Hepatocyte (in vitro differentiated cells): ENCODE measurements around the gene MXI1. TPM values are rescaled to one million over a fixed set of nuclear protein-coding genes. Genes with fewer than 3 reads are reported as not detected.
"Not testable (repeated sequence)": the region's sequence is repeated elsewhere in the genome, so short reads cannot be mapped to it uniquely, and the experiment has no call there.

ENCODE experiments used
- DNase-seq: peaks from one replicate; pipeline ENCODE4 v3.0.0-alpha.2; 2016; ENCODE audit warnings: low spot score
- H2AFZ ChIP-seq: fragments of 200-600 bp; sonication (generic); 2 replicates; pipeline ENCODE4 v1.6.0; 2016; ENCODE audit warnings: antibody characterized with exemption, mild to moderate bottlenecking
- H3K27ac ChIP-seq: fragments of 200-600 bp; sonication (generic); 2 replicates; pipeline ENCODE4 v1.5.1; 2016; ENCODE audit warnings: mild to moderate bottlenecking
- H3K27me3 ChIP-seq: fragments of 200-600 bp; sonication (generic); 2 replicates; pipeline ENCODE4 v1.6.1; 2016
- H3K36me3 ChIP-seq: fragments of 200-600 bp; sonication (generic); replicated peaks from 2 replicates; pipeline ENCODE4 v1.5.1; 2016; ENCODE audit warnings: low read depth; ENCODE audit not compliant: insufficient read depth
- H3K4me1 ChIP-seq: fragments of 200-600 bp; sonication (generic); 2 replicates; pipeline ENCODE4 v1.5.1; 2016; ENCODE audit warnings: mild to moderate bottlenecking, moderate library complexity; ENCODE audit not compliant: insufficient read depth
- H3K4me2 ChIP-seq: fragments of 200-600 bp; sonication (generic); 2 replicates; pipeline ENCODE4 v1.6.0; 2016
- H3K4me3 ChIP-seq: fragments of 200-600 bp; sonication (generic); 2 replicates; pipeline ENCODE4 v1.5.1; 2016; ENCODE audit warnings: mild to moderate bottlenecking
- H3K79me2 ChIP-seq: fragments of 200-600 bp; sonication (generic); 2 replicates; pipeline ENCODE4 v1.6.0; 2017; ENCODE audit warnings: mild to moderate bottlenecking
- H3K9me2 ChIP-seq: fragments of 200-600 bp; sonication (generic); replicated peaks from 2 replicates; pipeline ENCODE4 v1.6.0; 2017; ENCODE audit warnings: mild to moderate bottlenecking; ENCODE audit not compliant: insufficient read depth
- H3K9me3 ChIP-seq: fragments of 200-600 bp; sonication (generic); 2 replicates; pipeline ENCODE4 v1.5.1; 2016; ENCODE audit warnings: low read depth, mild to moderate bottlenecking
- H4K20me1 ChIP-seq: fragments of 200-600 bp; sonication (generic); 2 replicates; pipeline ENCODE4 v1.6.0; 2016; ENCODE audit warnings: mild to moderate bottlenecking; ENCODE audit not compliant: insufficient read depth, poor library complexity, severe bottlenecking
- EZH2 ChIP-seq: fragments of 200-600 bp; sonication (generic); IDR thresholded peaks from 2 replicates; pipeline ENCODE4 v1.6.1; 2016; ENCODE audit warnings: antibody characterized with exemption, mild to moderate bottlenecking, borderline replicate concordance
- EZH2phosphoT487 ChIP-seq: fragments of 200-600 bp; sonication (generic); IDR thresholded peaks from one replicate; pipeline ENCODE4 v1.6.1; 2018; ENCODE audit warnings: antibody characterized with exemption, mild to moderate bottlenecking, low read depth, moderate library complexity; ENCODE audit not compliant: unreplicated experiment, severe bottlenecking
- WGBS: methylation state at CpG from one replicate; pipeline ENCODE4 v1.1.6; 2016; ENCODE audit warnings: low lambda C conversion rate; ENCODE audit errors: missing lambda C conversion rate; 5-methylcytosine and 5-hydroxymethylcytosine counted together
- polyA plus RNA-seq: library from polyadenylated mRNA; unstranded; fragments of >200 nt; fragmentation: Nextera tagmentation; extraction: Ambion mirVana; gene quantifications from 2 replicates; pipeline ENCODE4 v1.2.1, GENCODE V29; 2016
- total RNA-seq: library from RNA; depleted of rRNA; stranded (reverse); fragments of >200 nt; gene quantifications from 2 replicates; pipeline ENCODE4 v1.2.3, GENCODE V29; 2014
- TF ChIP-seq, protein P1 (sequence below): fragments of 200-600 bp; sonication (generic); IDR thresholded peaks from 2 replicates; pipeline ENCODE4 v1.5.1; 2016; ENCODE audit warnings: antibody characterized with exemption, mild to moderate bottlenecking; ENCODE audit not compliant: poor library complexity

MXI1 gene
- total and polyA plus RNA-seq, 2 experiments from 2014 or later: 14.2 to 14.8 TPM

- Histone ChIP-seq H3K9me2 (no peaks in the 10 kb centered on the region), H3K79me2 (peaks cover 3% of the 10 kb centered on the region), H4K20me1 (no peaks in the 10 kb centered on the region), H3K27me3 (no peaks in the 10 kb centered on the region), H3K9me3 (no peaks in the 10 kb centered on the region), H3K4me3 (no peak overlapping the region), H3K4me2 (peak overlapping the region; percentile 62), H2AFZ (no peak overlapping the region), H3K4me1 (peaks cover 4% of the 10 kb centered on the region), H3K36me3 (no peaks in the 10 kb centered on the region), H3K27ac (peak overlapping the region; percentile 45)
- 69% methylated on average over 4 of the region's 4 CpGs for WGBS
- TF ChIP-seq, protein P1, sequence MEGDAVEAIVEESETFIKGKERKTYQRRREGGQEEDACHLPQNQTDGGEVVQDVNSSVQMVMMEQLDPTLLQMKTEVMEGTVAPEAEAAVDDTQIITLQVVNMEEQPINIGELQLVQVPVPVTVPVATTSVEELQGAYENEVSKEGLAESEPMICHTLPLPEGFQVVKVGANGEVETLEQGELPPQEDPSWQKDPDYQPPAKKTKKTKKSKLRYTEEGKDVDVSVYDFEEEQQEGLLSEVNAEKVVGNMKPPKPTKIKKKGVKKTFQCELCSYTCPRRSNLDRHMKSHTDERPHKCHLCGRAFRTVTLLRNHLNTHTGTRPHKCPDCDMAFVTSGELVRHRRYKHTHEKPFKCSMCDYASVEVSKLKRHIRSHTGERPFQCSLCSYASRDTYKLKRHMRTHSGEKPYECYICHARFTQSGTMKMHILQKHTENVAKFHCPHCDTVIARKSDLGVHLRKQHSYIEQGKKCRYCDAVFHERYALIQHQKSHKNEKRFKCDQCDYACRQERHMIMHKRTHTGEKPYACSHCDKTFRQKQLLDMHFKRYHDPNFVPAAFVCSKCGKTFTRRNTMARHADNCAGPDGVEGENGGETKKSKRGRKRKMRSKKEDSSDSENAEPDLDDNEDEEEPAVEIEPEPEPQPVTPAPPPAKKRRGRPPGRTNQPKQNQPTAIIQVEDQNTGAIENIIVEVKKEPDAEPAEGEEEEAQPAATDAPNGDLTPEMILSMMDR: no peak
- no peak for TF ChIP-seq EZH2
- no peak for TF ChIP-seq EZH2phosphoT487
- DNase-seq: peak; percentile 24
Observed at GRCh38 chr10:110269374-110270318, 62.2 kb downstream of the MXI1 start.

- H3K4me2 ChIP-seq, H4K20me1 ChIP-seq, H3K4me3 ChIP-seq, H3K9me3 ChIP-seq, H3K27ac ChIP-seq, H3K4me1 ChIP-seq, H2AFZ ChIP-seq, H3K9me2 ChIP-seq, H3K79me2 ChIP-seq, H3K27me3 ChIP-seq, H3K36me3 ChIP-seq, DNase-seq: not testable (repeated sequence)
- 92% methylated on average over 15 of the region's 15 CpGs for WGBS
Observed at GRCh38 chr10:110272995-110273394, 65.6 kb downstream of the MXI1 start.

- TF ChIP-seq EZH2: no peak
- TF ChIP-seq EZH2phosphoT487: no peak
- TF ChIP-seq, protein P1: no peak
- H3K9me3 ChIP-seq: no peaks in the 10 kb centered on the region
- H3K79me2 ChIP-seq: peaks cover 7% of the 10 kb centered on the region
- peaks cover 4% of the 10 kb centered on the region for H3K4me1 ChIP-seq
- peak; percentile 56 for DNase-seq
- H3K4me3 ChIP-seq: no peak overlapping the region
- H2AFZ ChIP-seq: no peak overlapping the region
- H3K9me2 ChIP-seq: no peaks in the 10 kb centered on the region
- no peaks in the 10 kb centered on the region for H3K27me3 ChIP-seq
- no peaks in the 10 kb centered on the region for H4K20me1 ChIP-seq
- no peak overlapping the region for H3K4me2 ChIP-seq
- no peaks in the 10 kb centered on the region for H3K36me3 ChIP-seq
- 79% methylated on average over 4 of the region's 4 CpGs for WGBS
- no peak overlapping the region for H3K27ac ChIP-seq
Observed at GRCh38 chr10:110273474-110273873, 66.1 kb downstream of the MXI1 start.

DNA sequence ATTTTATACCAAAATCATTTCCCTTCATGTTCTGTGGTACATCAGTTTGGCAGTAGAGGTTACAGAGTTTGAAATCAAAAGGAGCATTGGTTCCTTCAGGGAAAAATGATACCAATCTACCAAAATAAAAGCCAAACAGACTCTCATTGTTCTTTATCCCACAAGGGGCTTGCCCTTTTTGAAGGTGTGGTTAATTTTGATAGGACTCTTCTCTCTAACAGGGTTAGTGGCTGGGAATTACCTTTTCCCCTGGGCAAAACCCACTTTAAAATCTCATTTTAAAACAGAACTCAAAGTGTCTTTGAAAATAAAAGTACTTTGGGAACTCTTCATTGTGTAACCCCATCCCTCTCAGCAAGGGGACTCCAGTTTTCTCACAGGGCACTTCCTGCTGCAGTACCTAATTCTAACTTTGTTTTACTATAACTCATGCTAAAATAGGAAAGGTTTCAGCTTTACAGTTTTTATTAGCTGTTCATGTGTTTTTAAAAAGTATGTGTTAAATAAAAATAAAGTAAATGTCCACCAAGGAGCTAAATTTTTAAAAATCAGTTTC, 66.7 kb downstream of the MXI1 start:
- Histone ChIP-seq H4K20me1 (no peaks in the 10 kb centered on the region), H3K4me2 (no peak overlapping the region), H3K27me3 (no peaks in the 10 kb centered on the region), H3K27ac (no peak overlapping the region), H3K9me3 (no peaks in the 10 kb centered on the region), H3K9me2 (no peaks in the 10 kb centered on the region), H3K79me2 (peaks cover 7% of the 10 kb centered on the region), H3K4me3 (no peak overlapping the region), H2AFZ (no peak overlapping the region), H3K36me3 (no peaks in the 10 kb centered on the region), H3K4me1 (peaks cover 2% of the 10 kb centered on the region)
- no peak for TF ChIP-seq EZH2
- TF ChIP-seq EZH2phosphoT487: no peak
- TF ChIP-seq, protein P1: no peak
- DNase-seq: no peak
